OCI-LY7 (cell line): ENCODE data around the gene BTAF1. TPM values are rescaled to one million over a fixed set of nuclear protein-coding genes. Genes with fewer than 3 reads are reported as not detected.

Experiments
- BruUV-seq: library from RNA; stranded (reverse); fragments of 400-500 nt; replicated peaks from 2 replicates; lab custom pipeline; 2021; lab: Mats Ljungman, UMichigan
- CTCF ChIA-PET: fragments of 300-600 bp; sonication (Branson Sonifier 250); formaldehyde crosslinking; loops from one replicate; lab custom pipeline; 2022; ENCODE audit warnings: antibody characterized with exemption; ENCODE audit not compliant: unreplicated experiment; lab: Charles Lee
- POLR2A ChIA-PET: fragments of 300-600 bp; sonication (Branson Sonifier 250); formaldehyde crosslinking; loops from one replicate; lab custom pipeline; 2022; ENCODE audit warnings: antibody characterized with exemption; lab: Charles Lee
- DNase-seq: peaks from one replicate; pipeline ENCODE4 v3.0.0-alpha.2; 2015; ENCODE audit warnings: low spot score
- H2AFZ ChIP-seq: fragments of 200-600 bp; sonication (generic), shearing (Covaris generic); 2 replicates; pipeline ENCODE4 v1.6.1; 2014; ENCODE audit warnings: mild to moderate bottlenecking, antibody characterized with exemption, low read length, moderate library complexity
- H3K27ac ChIP-seq: fragments of 200-600 bp; sonication (generic); 2 replicates; pipeline ENCODE4 v1.5.1; 2014; ENCODE audit warnings: mixed run types, low read depth, mild to moderate bottlenecking, moderate library complexity, low read length, inconsistent platforms; ENCODE audit not compliant: poor library complexity, severe bottlenecking
- H3K36me3 ChIP-seq: fragments of 200-600 bp; sonication (generic); 2 replicates; pipeline ENCODE4 v1.6.1; 2014; ENCODE audit warnings: mild to moderate bottlenecking, antibody characterized with exemption, low read length, moderate library complexity, mixed read lengths; ENCODE audit not compliant: insufficient read depth
- H3K4me1 ChIP-seq: fragments of 200-600 bp; sonication (generic); 2 replicates; pipeline ENCODE4 v1.5.1; 2014; ENCODE audit warnings: mild to moderate bottlenecking, low read length; ENCODE audit not compliant: insufficient read depth, poor library complexity, severe bottlenecking
- H3K4me2 ChIP-seq: fragments of 200-600 bp; sonication (generic); 2 replicates; pipeline ENCODE4 v1.6.1; 2014; ENCODE audit warnings: mild to moderate bottlenecking, low read length
- H3K4me3 ChIP-seq: fragments of 200-600 bp; sonication (generic); 2 replicates; pipeline ENCODE4 v1.5.1; 2014; ENCODE audit warnings: mild to moderate bottlenecking, low read depth, low read length; ENCODE audit not compliant: poor library complexity, severe bottlenecking
- H3K79me2 ChIP-seq: fragments of 200-600 bp; sonication (generic); 2 replicates; pipeline ENCODE4 v1.6.1; 2016; ENCODE audit warnings: low read depth, mild to moderate bottlenecking, low read length, moderate library complexity, mixed read lengths; ENCODE audit not compliant: insufficient read depth
- H3K9me2 ChIP-seq: fragments of 200-600 bp; sonication (generic); 2 replicates; pipeline ENCODE4 v1.6.1; 2016; ENCODE audit warnings: mild to moderate bottlenecking, low read length, mixed read lengths; ENCODE audit not compliant: insufficient read depth
- H3K9me3 ChIP-seq: fragments of 200-600 bp; sonication (generic); 2 replicates; pipeline ENCODE4 v1.6.1; 2014; ENCODE audit warnings: mild to moderate bottlenecking, mixed run types, low read length, mixed read lengths
- H4K20me1 ChIP-seq: fragments of 200-600 bp; sonication (generic); 2 replicates; pipeline ENCODE4 v1.6.1; 2014; ENCODE audit warnings: mild to moderate bottlenecking, antibody characterized with exemption, low read length, moderate library complexity, mixed read lengths; ENCODE audit not compliant: insufficient read depth
- EZH2phosphoT487 ChIP-seq: fragments of 200-600 bp; sonication (generic); IDR thresholded peaks from 2 replicates; pipeline ENCODE4 v1.6.1; 2018; ENCODE audit warnings: low read depth, borderline replicate concordance, mild to moderate bottlenecking, mixed run types, antibody characterized with exemption, low read length, moderate library complexity, mixed read lengths
- intact Hi-C: fragments of 100-400 bp; cut with micrococcal nuclease; formaldehyde crosslinking; loops from one replicate; pipeline ENCODE4 v1.10.0; 2022; ENCODE audit not compliant: unreplicated experiment
- total RNA-seq, 2 experiments: library from RNA; depleted of rRNA in 1 of 2; stranded (reverse); fragments of >200 nt in 1 of 2; shearing (Covaris generic) in 1 of 2; gene quantifications; 2 replicates each; pipeline ENCODE4 v1.2.3, GENCODE V29; 2014 to 2022
- TF ChIP-seq, protein P1 (sequence below): fragments of 200-600 bp; sonication (generic); conservative IDR thresholded peaks from 2 replicates; pipeline ENCODE4 v1.5.1; 2014; ENCODE audit warnings: mild to moderate bottlenecking, antibody characterized with exemption, low read length, moderate library complexity, mixed read lengths

Gene BTAF1
- total RNA-seq, 2 experiments from 2014 or later: 65.1 to 95.6 TPM

DNA sequence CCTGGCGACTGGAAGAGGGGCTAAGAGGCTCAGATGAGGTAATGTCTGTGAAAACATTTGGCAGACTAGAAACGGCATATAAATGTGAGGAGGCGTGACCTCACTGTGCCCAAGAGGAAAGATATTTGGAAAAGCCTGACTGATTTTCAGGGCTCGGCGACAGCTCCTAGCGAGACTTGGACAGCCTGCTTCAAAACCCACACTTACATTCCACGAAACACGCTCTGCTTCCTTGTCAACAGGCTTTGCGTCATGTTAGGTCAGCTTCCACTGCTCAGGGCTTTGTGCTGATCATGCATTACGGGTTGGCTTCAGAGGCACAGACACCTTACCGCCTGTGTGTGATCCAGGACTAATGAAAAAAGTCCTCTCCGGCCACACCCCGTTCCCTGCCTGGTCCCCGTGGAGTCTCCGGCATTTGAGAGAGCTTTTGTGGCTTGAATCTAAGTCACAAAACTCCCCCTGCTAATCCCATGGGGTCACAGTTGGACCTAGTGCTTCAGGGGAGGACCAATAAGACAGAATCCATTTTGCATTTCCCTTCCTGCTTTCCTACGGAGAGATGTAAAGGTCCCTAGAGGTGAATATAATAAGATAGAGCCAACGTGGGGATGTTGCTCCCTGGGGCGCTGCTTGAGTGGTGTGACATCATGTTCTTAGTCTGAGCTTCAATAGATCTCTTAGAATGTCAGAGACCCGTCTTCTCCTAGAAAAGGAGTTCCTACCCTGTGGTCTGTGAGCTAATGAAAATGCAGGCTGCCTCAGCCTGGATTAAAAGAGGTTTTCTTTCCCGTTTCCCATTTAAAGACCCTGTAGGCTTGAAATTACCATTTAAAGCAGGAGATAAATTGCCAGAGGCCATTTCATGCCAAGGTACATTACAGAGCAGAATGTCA is 39.8 kb upstream of the BTAF1 start:
- BruUV-seq: no TSS peak
- DNase-seq: no peak

GRCh38 chr10:91884536-91884935 is 39.0 kb upstream of the BTAF1 start:
- H3K4me3 ChIP-seq: no peak overlapping the region
- intact Hi-C loops: no loop called here
- no peak overlapping the region for H2AFZ ChIP-seq
- H4K20me1 ChIP-seq: no peaks in the 10 kb centered on the region
- no peaks in the 10 kb centered on the region for H3K4me1 ChIP-seq
- H3K9me2 ChIP-seq: no peaks in the 10 kb centered on the region
- no peak overlapping the region for H3K27ac ChIP-seq
- H3K9me3 ChIP-seq: no peaks in the 10 kb centered on the region
- DNase-seq: no peak
- no peak overlapping the region for H3K4me2 ChIP-seq
- ChIA-PET POLR2A (no interaction called here), CTCF (no interaction called here)
- TF ChIP-seq EZH2phosphoT487: no peak
- TF ChIP-seq, protein P1, sequence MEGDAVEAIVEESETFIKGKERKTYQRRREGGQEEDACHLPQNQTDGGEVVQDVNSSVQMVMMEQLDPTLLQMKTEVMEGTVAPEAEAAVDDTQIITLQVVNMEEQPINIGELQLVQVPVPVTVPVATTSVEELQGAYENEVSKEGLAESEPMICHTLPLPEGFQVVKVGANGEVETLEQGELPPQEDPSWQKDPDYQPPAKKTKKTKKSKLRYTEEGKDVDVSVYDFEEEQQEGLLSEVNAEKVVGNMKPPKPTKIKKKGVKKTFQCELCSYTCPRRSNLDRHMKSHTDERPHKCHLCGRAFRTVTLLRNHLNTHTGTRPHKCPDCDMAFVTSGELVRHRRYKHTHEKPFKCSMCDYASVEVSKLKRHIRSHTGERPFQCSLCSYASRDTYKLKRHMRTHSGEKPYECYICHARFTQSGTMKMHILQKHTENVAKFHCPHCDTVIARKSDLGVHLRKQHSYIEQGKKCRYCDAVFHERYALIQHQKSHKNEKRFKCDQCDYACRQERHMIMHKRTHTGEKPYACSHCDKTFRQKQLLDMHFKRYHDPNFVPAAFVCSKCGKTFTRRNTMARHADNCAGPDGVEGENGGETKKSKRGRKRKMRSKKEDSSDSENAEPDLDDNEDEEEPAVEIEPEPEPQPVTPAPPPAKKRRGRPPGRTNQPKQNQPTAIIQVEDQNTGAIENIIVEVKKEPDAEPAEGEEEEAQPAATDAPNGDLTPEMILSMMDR: no peak
- no peaks in the 10 kb centered on the region for H3K79me2 ChIP-seq
- no peaks in the 10 kb centered on the region for H3K36me3 ChIP-seq
- BruUV-seq: no TSS peak

More for the DNA sequence above, 39.8 kb upstream of the BTAF1 start:
- Histone ChIP-seq H3K9me3 (no peaks in the 10 kb centered on the region), H2AFZ (no peak overlapping the region), H3K4me1 (no peaks in the 10 kb centered on the region), H3K27ac (no peak overlapping the region), H3K4me2 (no peak overlapping the region), H3K9me2 (no peaks in the 10 kb centered on the region), H3K4me3 (no peak overlapping the region), H3K36me3 (no peaks in the 10 kb centered on the region), H4K20me1 (no peaks in the 10 kb centered on the region), H3K79me2 (no peaks in the 10 kb centered on the region)
- intact Hi-C loops: no loop called here
- POLR2A ChIA-PET: no interaction called here
- CTCF ChIA-PET: no interaction called here
- TF ChIP-seq, protein P1: no peak
- TF ChIP-seq EZH2phosphoT487: no peak

GRCh38 chr10:91885362-91886079 is 38.0 kb upstream of the BTAF1 start:
- POLR2A ChIA-PET: no interaction called here
- H3K27ac ChIP-seq: no peak overlapping the region
- H2AFZ ChIP-seq: no peak overlapping the region
- H3K9me2 ChIP-seq: no peaks in the 10 kb centered on the region
- no peak for TF ChIP-seq EZH2phosphoT487
- TF ChIP-seq, protein P1: no peak
- no peak overlapping the region for H3K4me2 ChIP-seq
- H3K9me3 ChIP-seq: no peaks in the 10 kb centered on the region
- CTCF ChIA-PET: no interaction called here
- no TSS peak for BruUV-seq
- H3K4me3 ChIP-seq: no peak overlapping the region
- DNase-seq: no peak
- intact Hi-C loops: no loop called here
- no peaks in the 10 kb centered on the region for H3K79me2 ChIP-seq
- H4K20me1 ChIP-seq: no peaks in the 10 kb centered on the region
- H3K36me3 ChIP-seq: no peaks in the 10 kb centered on the region
- no peaks in the 10 kb centered on the region for H3K4me1 ChIP-seq
